Measurements from ENCODE around the gene BRINP3.

BRINP3 gene

DNA sequence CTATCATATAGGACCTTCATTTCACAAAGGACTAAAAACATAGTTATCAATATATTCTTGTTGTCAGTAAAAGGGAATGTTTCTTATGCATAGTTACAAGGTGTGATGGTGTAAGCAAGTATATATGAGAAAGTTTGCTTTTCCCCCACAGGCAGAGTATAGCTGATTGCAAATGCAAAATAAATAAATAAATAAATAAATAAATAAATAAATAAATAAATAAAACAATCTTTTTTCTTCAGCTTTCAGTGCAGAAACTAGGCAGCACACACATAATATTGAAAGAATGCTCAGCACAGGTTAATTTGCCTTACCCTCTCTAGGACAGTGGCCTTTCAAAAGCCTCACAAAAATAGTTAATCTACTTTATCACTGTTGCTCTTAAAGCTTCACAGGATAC is 138.8 kb downstream of the BRINP3 start:
- no peak overlapping the region for H3K4me3 ChIP-seq (ENCODE audit: low read depth, low read length)
- TF ChIP-seq, protein P1, sequence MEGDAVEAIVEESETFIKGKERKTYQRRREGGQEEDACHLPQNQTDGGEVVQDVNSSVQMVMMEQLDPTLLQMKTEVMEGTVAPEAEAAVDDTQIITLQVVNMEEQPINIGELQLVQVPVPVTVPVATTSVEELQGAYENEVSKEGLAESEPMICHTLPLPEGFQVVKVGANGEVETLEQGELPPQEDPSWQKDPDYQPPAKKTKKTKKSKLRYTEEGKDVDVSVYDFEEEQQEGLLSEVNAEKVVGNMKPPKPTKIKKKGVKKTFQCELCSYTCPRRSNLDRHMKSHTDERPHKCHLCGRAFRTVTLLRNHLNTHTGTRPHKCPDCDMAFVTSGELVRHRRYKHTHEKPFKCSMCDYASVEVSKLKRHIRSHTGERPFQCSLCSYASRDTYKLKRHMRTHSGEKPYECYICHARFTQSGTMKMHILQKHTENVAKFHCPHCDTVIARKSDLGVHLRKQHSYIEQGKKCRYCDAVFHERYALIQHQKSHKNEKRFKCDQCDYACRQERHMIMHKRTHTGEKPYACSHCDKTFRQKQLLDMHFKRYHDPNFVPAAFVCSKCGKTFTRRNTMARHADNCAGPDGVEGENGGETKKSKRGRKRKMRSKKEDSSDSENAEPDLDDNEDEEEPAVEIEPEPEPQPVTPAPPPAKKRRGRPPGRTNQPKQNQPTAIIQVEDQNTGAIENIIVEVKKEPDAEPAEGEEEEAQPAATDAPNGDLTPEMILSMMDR (IDR thresholded peaks at IDR 0.05; ENCODE audit: borderline replicate concordance, insufficient read depth, low read depth, low read length): no peak

DNA sequence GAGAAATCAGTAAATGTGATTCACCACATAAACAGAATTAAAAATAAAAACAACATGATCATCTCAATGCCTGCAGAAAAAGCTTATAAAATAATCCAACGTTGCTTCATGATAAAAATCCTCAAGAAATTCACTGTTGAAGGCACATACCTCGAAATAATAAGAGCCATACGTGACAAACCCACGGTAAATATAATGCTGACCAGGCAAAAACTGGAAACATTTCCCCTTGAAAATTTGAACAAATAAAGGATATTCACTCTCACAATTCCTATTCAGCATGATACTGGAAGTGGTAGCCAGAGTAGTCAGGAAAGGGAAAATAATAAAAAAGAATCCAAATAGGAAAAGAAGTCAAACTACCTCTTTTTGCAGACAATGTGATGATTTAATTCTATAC is 148.8 kb downstream of the BRINP3 start:
- H3K4me3 ChIP-seq (ENCODE audit: low read depth, low read length): no peak overlapping the region
- TF ChIP-seq, protein P1 (IDR thresholded peaks at IDR 0.05; ENCODE audit: borderline replicate concordance, insufficient read depth, low read depth, low read length): no peak

DNA sequence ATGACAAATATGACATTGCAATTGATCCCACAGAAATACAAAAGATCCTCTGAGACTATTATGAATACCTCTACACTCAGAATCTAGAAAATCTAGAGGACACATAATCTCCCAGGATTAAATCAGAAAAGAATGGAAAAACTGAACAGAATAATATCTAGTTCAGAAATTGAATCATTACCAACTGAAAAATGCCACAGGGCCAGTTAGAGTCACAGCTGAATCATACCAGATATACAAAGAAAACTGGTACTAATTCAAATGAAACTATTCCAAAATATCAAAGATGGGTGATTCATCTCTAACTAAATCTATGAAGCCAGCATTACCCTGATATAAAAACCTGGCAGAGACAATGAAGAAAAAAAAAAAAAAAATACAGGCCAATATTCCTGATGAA is 149.3 kb downstream of the BRINP3 start:
- H3K4me3 ChIP-seq (ENCODE audit: low read depth, low read length): no peak overlapping the region
- TF ChIP-seq, protein P1 (IDR thresholded peaks at IDR 0.05; ENCODE audit: borderline replicate concordance, insufficient read depth, low read depth, low read length): no peak

DNA sequence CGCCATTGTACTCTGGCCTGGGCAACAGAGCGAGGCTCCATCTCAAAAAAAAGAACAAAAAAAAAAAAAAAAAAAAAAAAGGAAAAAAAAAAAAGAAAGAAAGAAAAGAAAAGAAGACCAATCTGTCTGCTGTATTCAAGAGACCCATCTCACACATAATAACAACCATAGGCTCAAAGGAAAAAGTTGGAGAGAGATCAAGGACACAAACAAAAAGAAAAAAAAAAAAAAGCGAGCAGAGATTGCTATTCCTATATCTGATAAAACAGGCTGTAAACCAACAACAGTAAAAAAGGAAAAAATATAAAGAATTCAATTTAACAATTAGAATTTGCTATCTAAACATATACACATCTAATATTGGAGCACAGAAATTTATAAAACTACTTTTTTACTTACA is 150.4 kb downstream of the BRINP3 start:
- no peak overlapping the region for H3K4me3 ChIP-seq (ENCODE audit: low read depth, low read length)
- TF ChIP-seq, protein P1 (IDR thresholded peaks at IDR 0.05; ENCODE audit: borderline replicate concordance, insufficient read depth, low read depth, low read length): no peak

DNA sequence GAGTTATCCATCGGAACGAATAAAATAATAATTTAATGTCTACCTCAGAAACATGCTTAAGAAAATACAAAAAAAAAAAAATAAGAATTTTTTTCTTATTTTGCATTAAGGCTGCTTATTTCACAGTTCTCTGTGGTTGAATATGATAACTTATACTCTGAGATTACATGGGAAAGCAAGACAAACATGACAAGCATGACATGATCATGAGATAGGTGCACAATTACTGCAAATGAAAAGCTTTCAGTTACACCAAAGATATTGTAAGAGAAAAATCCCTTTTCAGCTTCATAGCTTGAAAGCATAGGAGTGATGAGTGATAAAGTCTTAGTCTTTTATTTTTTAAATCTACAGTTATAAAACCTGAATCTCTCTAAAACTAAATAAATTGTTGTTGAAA is 154.1 kb downstream of the BRINP3 start:
- H3K4me3 ChIP-seq (ENCODE audit: low read depth, low read length): no peak overlapping the region
- TF ChIP-seq, protein P1 (IDR thresholded peaks at IDR 0.05; ENCODE audit: borderline replicate concordance, insufficient read depth, low read depth, low read length): no peak

DNA sequence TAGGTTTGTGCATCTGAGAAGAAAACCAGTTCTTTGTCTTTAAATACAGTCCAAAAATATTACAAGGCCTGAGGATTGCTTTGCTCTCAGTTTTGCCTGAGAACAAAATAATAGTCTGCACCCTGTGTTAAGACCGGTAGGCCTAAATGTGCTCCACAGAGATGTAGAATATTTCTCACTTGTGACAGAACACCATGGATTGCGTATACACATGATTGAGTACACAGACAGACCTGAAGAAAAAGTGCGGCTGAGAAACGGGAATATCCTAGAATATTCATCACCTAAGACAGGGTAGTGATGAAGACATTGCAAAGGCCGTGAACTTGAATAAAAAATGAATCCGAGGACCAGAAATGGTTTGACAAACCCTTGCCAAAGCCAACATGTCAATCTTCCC is 155.4 kb downstream of the BRINP3 start:
- H3K4me3 ChIP-seq (ENCODE audit: low read depth, low read length): no peak overlapping the region
- TF ChIP-seq, protein P1 (IDR thresholded peaks at IDR 0.05; ENCODE audit: borderline replicate concordance, insufficient read depth, low read depth, low read length): no peak

DNA sequence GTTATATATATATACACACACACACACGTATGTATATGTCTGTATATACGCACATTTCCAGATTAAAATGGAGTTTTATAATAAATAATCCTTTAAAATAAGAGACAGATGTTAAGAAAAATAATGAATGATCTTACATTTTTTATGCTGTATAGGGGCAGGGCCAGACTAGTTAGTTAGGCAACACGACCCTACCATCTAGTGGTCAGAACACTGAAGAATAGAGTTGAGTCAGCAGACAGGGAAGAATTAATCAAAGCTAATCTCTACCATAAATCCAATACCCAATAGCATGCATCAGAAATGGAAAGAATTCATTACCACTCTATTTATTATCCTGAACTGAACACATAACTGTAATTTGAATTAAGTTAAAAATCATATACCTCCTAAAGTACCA is 156.7 kb downstream of the BRINP3 start:
- TF ChIP-seq, protein P1 (IDR thresholded peaks at IDR 0.05; ENCODE audit: borderline replicate concordance, insufficient read depth, low read depth, low read length): no peak
- H3K4me3 ChIP-seq (ENCODE audit: low read depth, low read length): no peak overlapping the region
